Fibroblast of lung (primary cell): Measurements from ENCODE around the gene MARCKS. TPM values are rescaled to one million over a fixed set of nuclear protein-coding genes. Genes with fewer than 3 reads are reported as not detected.

Experiments
- DNase-seq, 2 donors: peaks; one replicate each; pipeline versions ENCODE4 v3.0.0 to v3.0.0-alpha.2; 2010; ENCODE audit warnings: low read depth in 2 of 2
- H2AFZ ChIP-seq: 2 replicates; pipeline ENCODE4 v1.5.1; 2012; ENCODE audit warnings: low read length, control low read depth, inconsistent platforms
- H3K27ac ChIP-seq: 2 replicates; pipeline ENCODE4 v1.5.1; 2011; ENCODE audit warnings: low read length, control low read depth; ENCODE audit not compliant: insufficient read depth
- H3K27me3 ChIP-seq: 2 replicates; pipeline ENCODE4 v1.5.1; 2011; ENCODE audit warnings: mild to moderate bottlenecking, low read length; ENCODE audit not compliant: control insufficient read depth, insufficient read depth
- H3K36me3 ChIP-seq: 2 replicates; pipeline ENCODE4 v1.5.1; 2011; ENCODE audit warnings: low read length; ENCODE audit not compliant: control insufficient read depth, insufficient read depth
- H3K4me1 ChIP-seq: 2 replicates; pipeline ENCODE4 v1.5.1; 2011; ENCODE audit warnings: low read length; ENCODE audit not compliant: control insufficient read depth, insufficient read depth; ENCODE audit errors: extremely low read depth
- H3K4me2 ChIP-seq: 2 replicates; pipeline ENCODE4 v1.5.1; 2011; ENCODE audit warnings: low read length, control low read depth; ENCODE audit not compliant: insufficient read depth; ENCODE audit errors: extremely low read depth
- H3K4me3 ChIP-seq, 4 experiments: fragments of 200-600 bp in 1 of 4; sonication (generic) in 1 of 4; replicated peaks in 1 of 4; 2 replicates each; pipeline ENCODE4 v1.5.1; 2011 to 2016; ENCODE audit warnings: low read length in 4 of 4, low read depth in 3 of 4, mild to moderate bottlenecking in 3 of 4, control low read depth in 2 of 4, inconsistent platforms in 1 of 4, mixed read lengths in 1 of 4; ENCODE audit not compliant: insufficient read depth in 1 of 4; ENCODE audit errors: control extremely low read depth in 1 of 4
- H3K79me2 ChIP-seq: 2 replicates; pipeline ENCODE4 v1.5.1; 2012; ENCODE audit warnings: mild to moderate bottlenecking, low read length, inconsistent platforms; ENCODE audit not compliant: control insufficient read depth, insufficient read depth
- H3K9ac ChIP-seq: 2 replicates; pipeline ENCODE4 v1.5.1; 2011; ENCODE audit warnings: mild to moderate bottlenecking, low read length, control low read depth; ENCODE audit not compliant: insufficient read depth
- H3K9me3 ChIP-seq: 2 replicates; pipeline ENCODE4 v1.5.1; 2012; ENCODE audit warnings: low read depth, low read length; ENCODE audit not compliant: control insufficient read depth, insufficient read depth
- H4K20me1 ChIP-seq: 2 replicates; pipeline ENCODE4 v1.5.1; 2011; ENCODE audit warnings: low read length; ENCODE audit not compliant: control insufficient read depth, insufficient read depth; ENCODE audit errors: extremely low read depth
- EZH2 ChIP-seq: IDR thresholded peaks from 2 replicates; pipeline ENCODE4 v1.5.1; 2012; ENCODE audit warnings: low read length, control low read depth, mild to moderate bottlenecking; ENCODE audit errors: missing control alignments
- polyA plus RNA-seq, 2 donors: library from polyadenylated mRNA; depleted of rRNA in 1 of 2; stranded (reverse) in 1 of 2; unstranded in 1 of 2; fragments of >200 nt; gene quantifications; 2 replicates each; pipeline ENCODE4 v1.2.1, GENCODE V29; 2011 to 2012; ENCODE audit warnings: missing spikeins in 1 of 2
- total RNA-seq: library from RNA; depleted of rRNA; stranded (reverse); fragments of >200 nt; gene quantifications from 2 replicates; pipeline ENCODE4 v1.2.1, GENCODE V29; 2014
- TF ChIP-seq, protein P1 (sequence below), 2 donors: IDR thresholded peaks in 1 of 2; conservative IDR thresholded peaks in 1 of 2; 1 replicate in 1 of 2; 2 replicates in 1 of 2; pipeline ENCODE4 v1.5.1; 2011 to 2012; ENCODE audit warnings: low read length in 2 of 2, control low read depth in 1 of 2, inconsistent platforms in 1 of 2, low read depth in 1 of 2, mild to moderate bottlenecking in 1 of 2

The MARCKS gene
- total and polyA plus RNA-seq, 2 donors (not counting 1 experiment from before 2014, with no cell fraction given): 103 to 121 TPM

DNA sequence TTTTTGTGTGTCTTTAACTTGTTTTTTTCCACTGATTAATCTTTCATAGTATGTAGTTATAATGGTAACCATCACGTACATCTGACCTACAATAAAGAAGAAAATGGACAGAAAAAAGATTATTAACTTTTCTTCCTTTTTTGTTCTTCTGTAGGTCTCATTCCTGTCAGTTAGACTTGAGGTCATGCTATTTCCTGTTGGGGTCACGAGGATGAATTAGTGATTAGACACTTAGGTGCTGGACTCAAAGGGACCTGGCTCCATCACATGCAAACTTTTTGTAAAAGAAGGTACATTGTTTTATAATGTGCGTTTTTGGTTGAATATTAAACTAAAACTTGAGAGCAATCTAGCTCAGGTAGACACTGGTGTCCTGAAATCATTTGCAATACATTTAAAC is 14.8 kb downstream of the MARCKS start:
- TF ChIP-seq, protein P1, sequence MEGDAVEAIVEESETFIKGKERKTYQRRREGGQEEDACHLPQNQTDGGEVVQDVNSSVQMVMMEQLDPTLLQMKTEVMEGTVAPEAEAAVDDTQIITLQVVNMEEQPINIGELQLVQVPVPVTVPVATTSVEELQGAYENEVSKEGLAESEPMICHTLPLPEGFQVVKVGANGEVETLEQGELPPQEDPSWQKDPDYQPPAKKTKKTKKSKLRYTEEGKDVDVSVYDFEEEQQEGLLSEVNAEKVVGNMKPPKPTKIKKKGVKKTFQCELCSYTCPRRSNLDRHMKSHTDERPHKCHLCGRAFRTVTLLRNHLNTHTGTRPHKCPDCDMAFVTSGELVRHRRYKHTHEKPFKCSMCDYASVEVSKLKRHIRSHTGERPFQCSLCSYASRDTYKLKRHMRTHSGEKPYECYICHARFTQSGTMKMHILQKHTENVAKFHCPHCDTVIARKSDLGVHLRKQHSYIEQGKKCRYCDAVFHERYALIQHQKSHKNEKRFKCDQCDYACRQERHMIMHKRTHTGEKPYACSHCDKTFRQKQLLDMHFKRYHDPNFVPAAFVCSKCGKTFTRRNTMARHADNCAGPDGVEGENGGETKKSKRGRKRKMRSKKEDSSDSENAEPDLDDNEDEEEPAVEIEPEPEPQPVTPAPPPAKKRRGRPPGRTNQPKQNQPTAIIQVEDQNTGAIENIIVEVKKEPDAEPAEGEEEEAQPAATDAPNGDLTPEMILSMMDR (conservative IDR thresholded peaks at IDR 0.05 in 1 of 2, IDR thresholded peaks at IDR 0.05 in 1 of 2; ENCODE audit: low read depth in 1 of 2, low read length in 2 of 2): no peak
- no peak for TF ChIP-seq EZH2
- Histone ChIP-seq H3K27ac (no peak overlapping the region), H4K20me1 (no peaks in the 10 kb centered on the region), H3K79me2 (no peaks in the 10 kb centered on the region), H2AFZ (no peak overlapping the region), H3K4me2 (no peak overlapping the region), H3K4me3 (no peak overlapping the region), H3K9me3 (no peaks in the 10 kb centered on the region), H3K36me3 (no peaks in the 10 kb centered on the region), H3K9ac (no peak overlapping the region), H3K27me3 (no peaks in the 10 kb centered on the region), H3K4me1 (peaks cover 3% of the 10 kb centered on the region)
- DNase-seq: no peak

DNA sequence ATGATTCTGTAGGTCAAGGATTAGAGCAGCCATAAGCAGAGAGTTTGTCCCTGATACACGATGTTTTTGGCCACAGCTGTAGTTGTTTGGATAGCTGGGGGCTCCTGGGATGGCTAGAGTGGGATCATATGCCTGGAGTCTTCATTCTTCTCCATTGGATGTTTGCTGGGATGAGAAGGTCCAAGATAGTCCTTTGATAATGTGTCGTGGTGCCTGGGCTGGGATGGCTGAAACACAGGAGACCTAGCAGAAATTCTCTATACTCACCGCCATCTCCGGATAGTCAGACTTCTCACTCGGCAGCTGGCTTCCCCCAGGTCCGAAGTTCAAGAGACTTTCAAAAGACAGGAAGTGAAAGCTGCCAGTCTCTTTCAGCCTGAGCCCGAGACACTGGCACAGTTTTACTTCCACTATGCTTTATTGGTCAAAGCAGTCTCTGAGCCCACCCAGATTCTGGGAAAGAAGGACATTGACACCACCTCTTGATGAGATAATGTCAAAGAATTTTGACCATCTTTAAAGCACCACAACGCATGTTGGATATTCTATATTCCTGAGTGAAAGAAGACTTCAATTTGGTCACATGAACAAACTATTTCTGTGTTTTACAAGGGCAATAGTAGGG is 16.0 kb downstream of the MARCKS start:
- Histone ChIP-seq H3K4me1 (peaks cover 3% of the 10 kb centered on the region), H3K9ac (no peak overlapping the region), H3K36me3 (no peaks in the 10 kb centered on the region), H2AFZ (no peak overlapping the region), H3K4me3 (no peak overlapping the region), H3K4me2 (no peak overlapping the region), H3K27me3 (no peaks in the 10 kb centered on the region), H4K20me1 (no peaks in the 10 kb centered on the region), H3K27ac (no peak overlapping the region), H3K79me2 (no peaks in the 10 kb centered on the region), H3K9me3 (no peaks in the 10 kb centered on the region)
- no peak for DNase-seq
- TF ChIP-seq EZH2: no peak
- TF ChIP-seq, protein P1 (conservative IDR thresholded peaks at IDR 0.05 in 1 of 2, IDR thresholded peaks at IDR 0.05 in 1 of 2; ENCODE audit: low read depth in 1 of 2, low read length in 2 of 2): no peak

DNA sequence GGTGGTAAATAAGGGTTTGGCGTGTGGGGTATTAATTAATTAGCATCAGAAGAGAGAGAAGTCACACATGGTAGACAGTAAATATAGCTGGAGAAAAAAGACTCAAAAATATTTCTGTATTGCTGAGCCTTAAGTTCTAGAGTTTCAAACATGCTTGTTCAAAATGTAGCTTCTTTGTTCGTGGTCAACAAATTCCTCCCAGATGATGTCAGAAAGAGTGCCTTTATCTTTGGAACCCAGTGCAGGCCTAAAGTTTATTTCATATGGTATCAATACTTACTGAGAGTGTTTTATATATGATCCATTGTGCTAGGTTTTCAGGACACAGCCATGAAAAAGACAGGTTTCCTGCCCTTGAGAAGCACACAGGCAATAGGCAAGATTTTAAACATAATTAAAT is 18.3 kb downstream of the MARCKS start:
- TF ChIP-seq EZH2: no peak
- TF ChIP-seq, protein P1 (conservative IDR thresholded peaks at IDR 0.05 in 1 of 2, IDR thresholded peaks at IDR 0.05 in 1 of 2; ENCODE audit: low read depth in 1 of 2, low read length in 2 of 2): no peak
- peak; percentile 49 to 82 for DNase-seq
- H3K27me3 ChIP-seq: no peaks in the 10 kb centered on the region
- H2AFZ ChIP-seq: no peak overlapping the region
- no peak overlapping the region for H3K27ac ChIP-seq
- no peak overlapping the region for H3K9ac ChIP-seq
- no peaks in the 10 kb centered on the region for H4K20me1 ChIP-seq
- peaks cover 3% of the 10 kb centered on the region for H3K4me1 ChIP-seq
- no peak overlapping the region for H3K4me2 ChIP-seq
- H3K9me3 ChIP-seq: no peaks in the 10 kb centered on the region
- no peak overlapping the region for H3K4me3 ChIP-seq
- no peaks in the 10 kb centered on the region for H3K79me2 ChIP-seq
- no peaks in the 10 kb centered on the region for H3K36me3 ChIP-seq
